Transverse colon (tissue), 4 donors: ENCODE measurements around the gene SIT1. TPM values are rescaled to one million over a fixed set of nuclear protein-coding genes. Genes with fewer than 3 reads are reported as not detected.

Experiments used
- DNase-seq: peaks from one replicate; pipeline ENCODE4 v3.0.0-alpha.2; 2019
- H3K27ac ChIP-seq, 4 donors: fragments of 200-600 bp; sonication (generic); 2 replicates each; pipeline ENCODE4 v1.5.1; 2016 to 2018; ENCODE audit warnings: inconsistent platforms in 4 of 4
- H3K27me3 ChIP-seq: fragments of 200-600 bp; sonication (generic); 2 replicates; pipeline ENCODE4 v1.5.1; 2017; ENCODE audit warnings: inconsistent platforms
- H3K36me3 ChIP-seq, 4 donors: fragments of 200-600 bp; sonication (generic); 2 replicates each; pipeline ENCODE4 v1.5.1; 2017 to 2019; ENCODE audit warnings: inconsistent platforms in 4 of 4
- H3K4me1 ChIP-seq, 4 donors: fragments of 200-600 bp; sonication (generic); 2 replicates each; pipeline ENCODE4 v1.5.1; 2017 to 2020; ENCODE audit warnings: inconsistent platforms in 4 of 4
- H3K4me3 ChIP-seq, 4 donors: fragments of 200-600 bp; sonication (generic); 1 replicate in 1 of 4; 2 replicates in 3 of 4; pipeline versions ENCODE4 v1.5.1 to v1.6.1; 2017 to 2019; ENCODE audit warnings: inconsistent platforms in 4 of 4
- H3K9me3 ChIP-seq, 2 donors: fragments of 200-600 bp; sonication (generic); 2 replicates each; pipeline ENCODE4 v1.5.1; 2017 to 2019; ENCODE audit warnings: inconsistent platforms in 2 of 2
- EP300 ChIP-seq: sonication (generic); formaldehyde crosslinking; IDR thresholded peaks from one replicate; pipeline ENCODE4 v1.6.1; 2017; ENCODE audit warnings: antibody characterized with exemption, low read depth
- POLR2A ChIP-seq: fragments of 450-650 bp; IDR thresholded peaks from one replicate; pipeline ENCODE4 v1.6.1; 2016; ENCODE audit warnings: antibody characterized with exemption, mild to moderate bottlenecking, moderate library complexity
- POLR2AphosphoS5 ChIP-seq, 3 donors: sonication (generic); formaldehyde crosslinking; IDR thresholded peaks; one replicate each; pipeline ENCODE4 v1.6.1; 2016; ENCODE audit warnings: antibody characterized with exemption in 3 of 3
- WGBS, 2 donors: methylation state at CpG; one replicate each; pipeline ENCODE4 v1.1.5; 2018; ENCODE audit warnings: low coverage in 1 of 2; 5-methylcytosine and 5-hydroxymethylcytosine counted together
- in situ Hi-C, 4 donors: fragments of 200-750 bp; cut with MboI; loops; one replicate each; pipeline versions ENCODE4 v1.15.0 to v1.15.1; 2017; ENCODE audit warnings: low sequenced_read_pairs in 3 of 4, low pct_ligation_motif_present in 1 of 4, low pct_unique_long_range_greater_than_20kb in 1 of 4
- intact Hi-C: fragments of 100-400 bp; cut with DNase I; formaldehyde crosslinking; loops from one replicate; pipeline ENCODE4 v1.15.1; 2023; ENCODE audit warnings: low total_unique reads
- total RNA-seq, 4 donors: library from RNA; depleted of rRNA; stranded (reverse); fragments of >200 nt; gene quantifications; one replicate each; pipeline ENCODE4 v1.1.0, GENCODE V29; 2016
- TF ChIP-seq, protein P1 (sequence below), 5 experiments: fragments of 200-600 bp in 3 of 5; fragments of 450-650 bp in 2 of 5; sonication (generic) in 3 of 5; IDR thresholded peaks; 1 replicate in 2 of 5; 2 replicates in 3 of 5; pipeline ENCODE4 v1.5.1; 2016 to 2017; ENCODE audit warnings: antibody characterized with exemption in 5 of 5, inconsistent platforms in 3 of 5, mild to moderate bottlenecking in 2 of 5, moderate library complexity in 1 of 5

SIT1 gene
- total RNA-seq, 4 donors from 2014 or later, result 1.2 to 6.7 (median 3.8) TPM; not detected in 1

DNA sequence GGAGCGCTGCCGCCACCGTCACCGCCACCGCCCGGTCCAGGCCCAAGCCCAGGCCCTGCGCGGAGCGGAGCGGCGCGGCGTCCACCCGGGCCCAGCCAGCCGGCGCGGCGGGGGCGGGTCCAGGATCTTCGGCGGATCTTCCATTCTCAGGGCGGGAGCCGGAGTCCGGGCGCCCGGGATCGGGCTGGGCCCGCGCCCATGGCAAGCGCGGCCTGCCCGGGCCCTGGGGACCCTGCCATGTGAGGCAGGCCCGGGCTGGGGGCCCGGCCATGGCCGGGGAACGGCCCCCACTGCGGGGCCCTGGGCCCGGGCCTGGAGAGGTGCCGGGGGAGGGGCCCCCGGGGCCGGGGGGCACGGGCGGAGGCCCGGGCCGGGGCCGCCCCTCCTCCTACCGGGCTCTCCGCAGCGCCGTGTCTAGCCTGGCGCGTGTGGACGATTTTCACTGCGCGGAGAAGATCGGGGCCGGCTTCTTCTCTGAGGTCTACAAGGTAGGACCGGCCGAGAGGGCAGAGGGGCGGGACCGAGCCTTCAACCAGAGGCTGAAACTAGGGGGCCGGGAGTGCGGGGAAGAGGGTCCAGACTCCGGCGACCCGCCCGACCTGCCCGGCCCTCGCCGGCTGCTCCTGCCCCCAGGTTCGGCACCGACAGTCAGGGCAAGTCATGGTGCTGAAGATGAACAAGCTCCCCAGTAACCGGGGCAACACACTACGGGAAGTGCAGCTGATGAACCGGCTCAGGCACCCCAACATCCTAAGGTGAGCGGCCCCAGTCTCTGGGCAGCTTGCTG lies 45.2 kb downstream of the SIT1 start:
- H3K9me3 ChIP-seq, result no peaks in the 10 kb centered on the region
- intact Hi-C loops (no loop called here), in situ Hi-C loops (no loop called here)
- TF ChIP-seq EP300 (no peak), POLR2AphosphoS5 (IDR thresholded peaks at IDR 0.05) (no peak), POLR2A (no peak)
- TF ChIP-seq, protein P1, sequence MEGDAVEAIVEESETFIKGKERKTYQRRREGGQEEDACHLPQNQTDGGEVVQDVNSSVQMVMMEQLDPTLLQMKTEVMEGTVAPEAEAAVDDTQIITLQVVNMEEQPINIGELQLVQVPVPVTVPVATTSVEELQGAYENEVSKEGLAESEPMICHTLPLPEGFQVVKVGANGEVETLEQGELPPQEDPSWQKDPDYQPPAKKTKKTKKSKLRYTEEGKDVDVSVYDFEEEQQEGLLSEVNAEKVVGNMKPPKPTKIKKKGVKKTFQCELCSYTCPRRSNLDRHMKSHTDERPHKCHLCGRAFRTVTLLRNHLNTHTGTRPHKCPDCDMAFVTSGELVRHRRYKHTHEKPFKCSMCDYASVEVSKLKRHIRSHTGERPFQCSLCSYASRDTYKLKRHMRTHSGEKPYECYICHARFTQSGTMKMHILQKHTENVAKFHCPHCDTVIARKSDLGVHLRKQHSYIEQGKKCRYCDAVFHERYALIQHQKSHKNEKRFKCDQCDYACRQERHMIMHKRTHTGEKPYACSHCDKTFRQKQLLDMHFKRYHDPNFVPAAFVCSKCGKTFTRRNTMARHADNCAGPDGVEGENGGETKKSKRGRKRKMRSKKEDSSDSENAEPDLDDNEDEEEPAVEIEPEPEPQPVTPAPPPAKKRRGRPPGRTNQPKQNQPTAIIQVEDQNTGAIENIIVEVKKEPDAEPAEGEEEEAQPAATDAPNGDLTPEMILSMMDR (IDR thresholded peaks at IDR 0.05), result no peak
- no peaks in the 10 kb centered on the region for H3K27me3 ChIP-seq
- peaks cover 11 to 28% (median 23%) of the 10 kb centered on the region in 4 donors for H3K4me1 ChIP-seq
- peaks cover 0 to 14% (median 7%) of the 10 kb centered on the region in 4 donors for H3K36me3 ChIP-seq
- peak overlapping the region; percentile 37 to 98 (median 82) for H3K4me3 ChIP-seq
- WGBS, 2 donors, result 1% methylated on average over 18 of the region's 76 CpGs; no CpG with 5 or more reads in 1 of the 2 donors
- peak overlapping the region; percentile 95 to 99 (median 98) for H3K27ac ChIP-seq
- peak; percentile 35 for DNase-seq

DNA sequence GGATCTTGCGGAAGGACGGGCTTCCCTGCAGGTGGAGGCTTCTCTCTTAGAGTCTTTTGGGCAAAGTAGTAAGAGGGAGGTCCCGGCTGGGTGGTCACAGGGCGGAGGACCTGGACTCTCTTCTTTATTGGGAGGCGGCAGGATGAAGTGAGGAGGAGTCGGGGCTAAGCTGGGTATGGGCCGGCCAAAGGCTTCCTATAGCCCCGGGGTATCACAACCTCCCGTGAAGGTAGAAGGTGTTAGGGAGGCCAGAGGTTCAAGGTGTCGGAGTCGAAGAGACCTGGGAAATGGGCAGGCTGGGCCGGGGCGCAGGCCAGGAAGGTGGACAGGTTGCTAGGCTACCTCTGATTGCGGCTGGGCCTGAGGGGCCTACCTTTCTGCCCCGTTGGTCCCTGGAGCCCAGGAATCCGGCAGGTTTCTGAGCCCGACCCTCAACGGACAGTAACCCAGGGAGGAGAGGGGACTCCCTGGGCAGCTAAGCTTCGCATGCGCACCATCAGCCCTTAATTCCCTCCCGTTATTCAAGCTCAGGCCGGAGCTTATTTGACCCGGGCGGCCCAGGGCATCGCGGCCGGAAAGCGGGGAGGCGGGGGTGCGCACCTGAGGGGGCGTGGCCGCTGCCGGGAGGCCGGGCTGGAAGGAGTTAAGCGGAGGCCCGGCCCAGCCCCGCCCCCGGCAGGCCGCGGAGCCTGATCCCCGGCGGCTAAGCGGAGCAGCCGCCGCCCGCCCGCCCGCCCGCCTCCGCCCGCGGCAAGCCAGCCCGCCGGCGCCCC lies 46.0 kb downstream of the SIT1 start, which contains the start of gene TESK1:
TSS of gene TESK1 (plus strand) at position 685 of the 773 bp plus-strand sequence. CDS start 358 bp downstream, outside the sequence.
- H3K4me3 ChIP-seq, result peak within 1 kb of the TSS; percentile 72 to 98 (median 82)
- H3K27me3 ChIP-seq, result no peaks in the 10 kb centered on the region
- no peaks in the 10 kb centered on the region for H3K9me3 ChIP-seq
- intact Hi-C loops (no loop called here), in situ Hi-C loops (no loop called here)
- peak; percentile 89 for DNase-seq
- TF ChIP-seq EP300 (no peak), POLR2A (no peak), POLR2AphosphoS5 (IDR thresholded peaks at IDR 0.05) (peak in 2 of 3 donors; percentile 18 to 50)
- TF ChIP-seq, protein P1 (IDR thresholded peaks at IDR 0.05), result no peak
- H3K36me3 ChIP-seq, result peaks cover 0 to 14% (median 7%) of the 10 kb centered on the region in 4 donors
- H3K27ac ChIP-seq, result peak within 1 kb of the TSS; percentile 95 to 99 (median 98)
- H3K4me1 ChIP-seq, result peaks cover 11 to 28% (median 23%) of the 10 kb centered on the region in 4 donors
- 0% methylated on average over 4 to 33 of the region's 55 CpGs for WGBS, 2 donors

DNA sequence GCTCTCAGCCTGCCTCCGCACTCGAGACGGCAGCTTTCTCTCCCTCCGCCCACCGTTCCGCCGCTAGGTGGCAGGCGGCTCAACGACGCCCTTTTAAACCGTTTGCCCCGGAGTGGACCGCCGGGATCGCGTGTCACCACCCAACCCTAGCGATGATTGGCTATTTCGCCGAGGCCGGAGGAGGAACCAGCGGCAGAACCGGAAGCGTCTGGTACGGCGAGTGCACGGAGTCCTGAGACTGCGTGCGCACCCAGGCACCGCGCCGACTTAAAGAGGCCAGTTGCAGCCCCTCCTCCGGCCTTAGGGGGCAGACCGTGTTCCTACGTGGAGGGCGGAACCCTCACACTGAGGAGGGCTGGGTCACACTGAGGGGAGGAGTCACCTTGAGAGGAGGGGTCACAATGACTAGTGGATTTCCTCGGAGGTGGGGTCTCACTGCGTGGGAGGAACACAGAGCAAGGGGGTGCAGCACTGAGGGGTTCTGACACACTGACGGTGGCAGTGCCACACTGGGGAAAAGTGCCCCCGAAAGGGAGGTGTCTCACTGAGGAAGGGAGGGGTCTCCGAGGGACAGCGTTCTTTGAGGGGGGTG lies 46.6 kb downstream of the SIT1 start:
- TF ChIP-seq EP300, result no peak
- TF ChIP-seq POLR2A, result peak; percentile 63
- TF ChIP-seq, protein P1 (IDR thresholded peaks at IDR 0.05), result peak; percentile 89 to 100 (median 93)
- TF ChIP-seq POLR2AphosphoS5 (IDR thresholded peaks at IDR 0.05), result peak; percentile 73 to 87 (median 78)
- in situ Hi-C loops, result no loop called here
- peak; percentile 100 for DNase-seq
- Histone ChIP-seq H3K27ac (peak overlapping the region; percentile 95 to 99 (median 98)), H3K4me1 (peaks cover 11 to 28% (median 25%) of the 10 kb centered on the region in 4 donors), H3K9me3 (no peaks in the 10 kb centered on the region), H3K36me3 (peaks cover 0 to 13% (median 6%) of the 10 kb centered on the region in 4 donors), H3K27me3 (no peaks in the 10 kb centered on the region), H3K4me3 (peak overlapping the region; percentile 72 to 98 (median 82))
- WGBS, 2 donors, result 0% methylated on average over 41 of the region's 41 CpGs; no CpG with 5 or more reads in 1 of the 2 donors
- intact Hi-C loops, result no loop called here
